GM12874 (cell line): ENCODE data around the gene UBR7.

ENCODE experiments used
- TF ChIP-seq, protein P1 (sequence below): IDR thresholded peaks from 2 replicates; pipeline ENCODE4 v1.5.1; 2011; ENCODE audit warnings: low read depth, mild to moderate bottlenecking, control low read depth, low read length, moderate library complexity; ENCODE audit not compliant: insufficient read depth

Gene UBR7

DNA sequence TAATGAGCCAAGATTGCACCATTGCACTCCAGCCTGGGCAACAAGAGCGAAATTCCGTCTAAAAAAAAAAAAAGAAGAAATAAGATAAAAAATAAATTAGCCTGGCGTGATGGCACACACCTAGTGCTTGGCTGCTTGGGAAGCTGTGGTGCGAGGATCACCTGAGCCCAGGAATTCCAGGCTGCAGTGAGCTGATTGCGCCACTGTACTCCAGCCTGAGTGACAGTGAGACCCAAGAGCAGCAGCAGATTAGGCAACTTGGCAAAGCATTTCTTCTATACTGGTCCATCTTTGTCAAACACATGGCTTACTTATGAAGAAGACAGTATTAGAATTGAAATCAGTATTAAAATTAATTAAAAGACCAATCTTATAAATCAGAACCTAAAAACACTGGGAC, 6.5 kb upstream of the UBR7 start:
- TF ChIP-seq, protein P1, sequence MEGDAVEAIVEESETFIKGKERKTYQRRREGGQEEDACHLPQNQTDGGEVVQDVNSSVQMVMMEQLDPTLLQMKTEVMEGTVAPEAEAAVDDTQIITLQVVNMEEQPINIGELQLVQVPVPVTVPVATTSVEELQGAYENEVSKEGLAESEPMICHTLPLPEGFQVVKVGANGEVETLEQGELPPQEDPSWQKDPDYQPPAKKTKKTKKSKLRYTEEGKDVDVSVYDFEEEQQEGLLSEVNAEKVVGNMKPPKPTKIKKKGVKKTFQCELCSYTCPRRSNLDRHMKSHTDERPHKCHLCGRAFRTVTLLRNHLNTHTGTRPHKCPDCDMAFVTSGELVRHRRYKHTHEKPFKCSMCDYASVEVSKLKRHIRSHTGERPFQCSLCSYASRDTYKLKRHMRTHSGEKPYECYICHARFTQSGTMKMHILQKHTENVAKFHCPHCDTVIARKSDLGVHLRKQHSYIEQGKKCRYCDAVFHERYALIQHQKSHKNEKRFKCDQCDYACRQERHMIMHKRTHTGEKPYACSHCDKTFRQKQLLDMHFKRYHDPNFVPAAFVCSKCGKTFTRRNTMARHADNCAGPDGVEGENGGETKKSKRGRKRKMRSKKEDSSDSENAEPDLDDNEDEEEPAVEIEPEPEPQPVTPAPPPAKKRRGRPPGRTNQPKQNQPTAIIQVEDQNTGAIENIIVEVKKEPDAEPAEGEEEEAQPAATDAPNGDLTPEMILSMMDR, result no peak

DNA sequence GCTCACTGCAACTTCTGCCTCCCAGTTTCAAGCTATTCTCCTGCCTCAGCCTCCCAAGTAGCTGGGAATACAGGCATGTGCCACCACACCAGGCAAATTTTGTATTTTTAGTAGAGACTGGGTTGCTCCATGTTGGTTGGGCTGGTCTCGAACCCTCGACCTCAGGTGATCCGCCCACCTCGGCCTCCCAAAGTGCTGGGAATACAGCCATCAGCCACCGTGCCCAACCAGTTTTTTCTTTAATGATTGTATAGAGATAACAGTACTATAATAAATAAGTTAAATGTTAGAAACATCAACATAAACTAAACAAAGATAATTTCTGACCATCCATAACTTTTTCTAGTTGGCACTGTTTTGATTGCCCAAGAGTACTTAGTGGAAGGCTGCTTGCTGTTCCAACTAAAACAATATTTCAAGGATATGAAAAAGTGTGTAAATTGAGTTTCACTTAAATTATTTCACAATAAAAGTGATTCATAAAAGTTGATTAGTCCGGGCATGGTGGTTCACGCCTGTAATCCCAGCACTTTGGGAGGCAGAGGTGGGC, 5.8 kb upstream of the UBR7 start:
- TF ChIP-seq, protein P1, result no peak

DNA sequence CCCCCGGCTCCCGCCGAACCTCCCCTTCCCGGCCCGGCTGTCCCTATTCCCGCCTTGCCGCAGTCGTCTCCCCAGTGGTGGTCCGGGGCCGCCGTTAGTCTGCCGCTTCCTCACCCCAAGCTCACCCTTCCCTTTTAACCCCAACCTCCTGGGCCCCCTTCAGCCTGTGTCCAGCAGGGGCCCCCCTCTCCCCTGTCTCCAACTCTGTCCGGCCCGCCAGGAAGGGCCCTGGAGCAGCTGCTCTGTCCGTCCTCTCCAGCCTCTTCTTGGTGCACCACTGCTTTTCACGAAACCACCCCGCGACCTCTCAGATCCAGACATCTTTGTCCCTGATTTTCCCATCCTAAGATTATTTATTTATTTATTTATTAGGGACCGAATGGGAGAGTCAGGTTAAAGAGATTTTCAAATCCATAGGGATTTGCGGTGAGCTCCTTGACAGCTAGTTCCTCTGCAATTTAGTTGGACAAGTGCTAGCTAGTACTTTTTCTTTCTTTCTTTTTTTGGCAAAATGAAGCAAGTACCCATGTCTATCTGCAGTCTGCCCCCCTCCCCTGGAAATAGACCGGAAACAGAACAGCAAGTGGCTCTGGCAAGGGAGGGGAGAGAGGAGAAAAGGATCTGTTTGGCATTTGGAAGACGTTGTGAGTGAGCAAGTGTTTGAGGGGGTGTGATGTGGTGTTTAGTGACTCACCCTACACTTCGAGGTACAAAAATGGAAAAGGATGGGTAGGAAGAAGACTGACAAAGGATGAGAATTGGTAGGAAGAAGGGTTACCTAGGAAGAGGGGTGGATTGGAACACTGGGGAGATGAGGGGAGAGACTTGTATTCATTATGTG, 632 bp downstream of the UBR7 start:
- TF ChIP-seq, protein P1, result peak; percentile 50; the same call in 1 of the 2 replicates

DNA sequence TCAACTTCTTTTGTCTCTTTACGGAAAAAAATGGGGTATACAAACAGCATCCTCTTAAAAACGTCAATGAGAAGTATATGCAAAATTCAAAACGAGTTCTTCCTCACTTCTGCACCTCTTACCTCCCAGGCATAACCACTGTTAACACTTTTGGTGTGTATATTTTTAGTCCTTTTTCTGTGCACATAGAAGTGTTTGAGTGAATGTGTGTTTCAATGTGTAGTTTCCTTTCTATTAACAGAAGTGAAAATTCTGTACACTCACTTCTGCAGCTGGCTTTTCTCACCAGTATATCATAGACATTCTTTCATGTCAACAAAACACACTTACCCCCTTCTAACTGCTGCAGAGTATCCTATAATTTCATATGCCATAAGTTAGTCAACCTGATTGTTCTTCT, 5.4 kb downstream of the UBR7 start:
- TF ChIP-seq, protein P1, result no peak

GRCh38 chr14:93214598-93214997, 7.5 kb downstream of the UBR7 start:
- TF ChIP-seq, protein P1, result no peak

DNA sequence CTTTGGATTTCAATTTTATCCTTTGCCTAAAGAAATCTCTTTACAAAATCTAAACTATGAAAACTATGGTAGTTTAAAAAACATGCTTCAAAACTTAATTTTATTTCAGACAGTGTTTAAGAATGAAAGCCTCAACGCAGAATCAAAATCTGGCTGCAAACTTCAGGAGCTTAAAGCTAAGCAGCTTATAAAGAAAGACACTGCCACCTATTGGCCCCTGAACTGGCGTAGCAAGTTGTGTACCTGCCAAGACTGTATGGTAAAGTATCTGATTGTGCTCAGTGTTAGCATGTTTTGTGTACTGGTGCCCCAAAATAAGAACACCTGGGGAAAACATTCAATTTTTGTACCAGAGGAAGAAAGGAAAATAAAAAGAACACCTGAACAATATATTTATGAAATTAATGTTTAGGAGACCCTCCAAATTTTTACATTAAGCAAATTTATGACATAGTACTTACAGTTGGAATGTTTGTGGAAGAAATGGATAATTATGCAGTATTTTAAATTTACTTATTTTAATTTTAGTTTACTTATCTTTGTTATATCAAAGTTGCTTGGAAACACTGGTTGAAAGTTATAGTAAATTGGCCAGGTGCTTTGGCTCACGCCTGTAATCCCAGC, 12.2 kb downstream of the UBR7 start:
- TF ChIP-seq, protein P1, result peak; percentile 70

GRCh38 chr14:93220509-93220908, 13.5 kb downstream of the UBR7 start:
- TF ChIP-seq, protein P1, result no peak
